Coronary artery (tissue), 2 donors: ENCODE measurements around the gene CTNNA2.
"Not testable (repeated sequence)": the region's sequence is repeated elsewhere in the genome, so short reads cannot be mapped to it uniquely, and the experiment has no call there.

Experiments used
- DNase-seq: peaks from one replicate; pipeline ENCODE4 v3.0.0-alpha.2; 2017; ENCODE audit warnings: low spot score
- H3K27ac ChIP-seq, 2 donors: fragments of 200-600 bp; sonication (generic); one replicate each; pipeline ENCODE4 v1.5.1; 2016 to 2019
- H3K4me3 ChIP-seq: fragments of 200-600 bp; sonication (generic); 2 replicates; pipeline ENCODE4 v1.5.1; 2016; ENCODE audit warnings: mild to moderate bottlenecking, moderate library complexity
- CTCF ChIP-seq: fragments of 200-600 bp; sonication (generic); IDR thresholded peaks from one replicate; pipeline ENCODE4 v1.5.1; 2019; ENCODE audit warnings: antibody characterized with exemption

The CTNNA2 gene

GRCh38 chr2:80141007-80141726, 628.3 kb downstream of the CTNNA2 start:
- TF ChIP-seq CTCF = no peak
- no peak overlapping the region for H3K4me3 ChIP-seq
- DNase-seq = no peak
- no peak overlapping the region for H3K27ac ChIP-seq

GRCh38 chr2:80145499-80145898, 632.6 kb downstream of the CTNNA2 start:
- DNase-seq = no peak
- no peak for TF ChIP-seq CTCF
- H3K4me3 ChIP-seq = no peak overlapping the region
- H3K27ac ChIP-seq = no peak overlapping the region

GRCh38 chr2:80146757-80147156, 633.9 kb downstream of the CTNNA2 start:
- H3K4me3 ChIP-seq, DNase-seq, H3K27ac ChIP-seq: not testable (repeated sequence)

GRCh38 chr2:80147690-80148089, 634.8 kb downstream of the CTNNA2 start:
- no peak overlapping the region for H3K27ac ChIP-seq
- no peak for TF ChIP-seq CTCF
- DNase-seq = no peak
- H3K4me3 ChIP-seq = no peak overlapping the region

- Histone ChIP-seq H3K4me3 (no peak overlapping the region), H3K27ac (no peak overlapping the region)
- TF ChIP-seq CTCF = no peak
- no peak for DNase-seq
Observed at GRCh38 chr2:80148906-80149305, 636.1 kb downstream of the CTNNA2 start.

GRCh38 chr2:80149991-80150390, 637.1 kb downstream of the CTNNA2 start:
- no peak for TF ChIP-seq CTCF

GRCh38 chr2:80151248-80151647, 638.4 kb downstream of the CTNNA2 start:
- no peak for DNase-seq
- Histone ChIP-seq H3K4me3 (no peak overlapping the region), H3K27ac (no peak overlapping the region)
- no peak for TF ChIP-seq CTCF

More at GRCh38 chr2:80149991-80150390, 637.1 kb downstream of the CTNNA2 start:
- no peak for DNase-seq
- H3K4me3 ChIP-seq = no peak overlapping the region
- no peak overlapping the region for H3K27ac ChIP-seq
